Hematopoietic multipotent progenitor cell treated with erythropoietin and hydrocortisone succinate and interleukin-3 and kit ligand, for 4 days (in vitro differentiated cells): ENCODE data around the gene TMEM179.

Experiments used
- DNase-seq: peaks from one replicate; pipeline ENCODE4 v3.0.0-alpha.2; 2015

Gene TMEM179

DNA sequence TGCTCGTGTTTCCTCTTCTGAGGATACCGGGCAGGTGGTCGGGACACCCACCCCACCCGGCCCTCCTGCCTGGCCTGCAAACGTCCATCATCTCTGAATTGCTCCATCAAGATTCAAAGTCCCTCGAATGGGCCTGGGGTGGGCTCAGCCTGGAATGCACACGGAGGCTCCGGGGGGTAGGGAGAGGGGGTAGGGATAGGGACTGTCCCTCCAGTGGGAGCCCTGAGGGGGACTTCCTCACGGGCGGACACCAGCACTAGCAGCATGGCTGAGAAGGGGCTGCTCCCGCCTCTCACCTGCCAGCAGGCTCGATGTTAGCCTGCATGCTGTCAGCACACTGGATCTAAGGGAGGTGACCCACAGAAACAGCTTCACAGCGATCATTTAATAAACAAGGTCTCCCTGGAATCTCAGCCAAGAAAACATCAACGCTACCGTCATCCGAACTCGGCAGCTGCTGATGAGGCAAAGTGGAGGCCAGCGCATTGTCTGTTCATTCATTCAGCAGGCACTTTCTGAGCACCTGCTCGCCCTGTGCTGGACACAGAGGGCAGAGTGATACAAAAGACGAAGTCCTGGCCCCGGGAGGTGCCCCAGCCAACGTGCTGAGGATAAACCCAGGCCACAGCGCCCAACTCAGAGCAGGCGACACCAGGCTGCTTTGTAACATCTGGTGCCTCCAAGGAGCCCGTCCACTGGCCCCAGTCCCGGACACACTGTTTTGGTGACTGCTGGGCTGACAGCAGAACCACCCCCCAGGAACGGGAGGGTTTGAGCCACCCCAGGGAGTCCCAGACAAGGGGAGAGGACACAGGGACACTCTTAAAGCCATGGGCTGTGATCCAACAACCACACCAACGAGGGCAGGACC, 6.3 kb downstream of the TMEM179 start:
- no peak for DNase-seq

- no peak for DNase-seq
Measured at GRCh38 chr14:104597576-104597975, 7.0 kb downstream of the TMEM179 start.

- no peak for DNase-seq
Measured at GRCh38 chr14:104596927-104597351, 7.6 kb downstream of the TMEM179 start.

DNA sequence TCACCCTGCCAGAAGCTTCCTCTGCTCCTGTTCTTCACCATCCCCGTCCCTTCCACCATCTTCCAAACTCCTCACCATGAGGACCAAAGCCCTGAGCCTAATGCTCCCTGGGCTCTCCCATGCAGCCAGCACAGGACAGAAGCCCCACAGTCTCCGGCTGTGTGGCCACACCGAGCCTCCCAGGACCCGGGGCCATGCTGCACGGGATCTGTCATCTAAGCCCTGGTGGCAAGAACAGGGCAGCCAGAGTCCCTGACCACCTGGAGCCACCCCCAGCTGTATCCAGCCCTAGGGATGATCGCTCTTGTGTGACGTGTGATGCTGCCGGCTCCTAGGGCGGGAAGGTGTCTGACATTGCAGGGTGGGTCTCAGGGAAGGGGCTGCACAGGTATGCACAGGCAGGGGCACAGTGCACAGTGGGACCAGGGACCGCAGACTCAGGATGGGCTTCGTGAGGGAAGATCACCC, 8.1 kb downstream of the TMEM179 start:
- no peak for DNase-seq

DNA sequence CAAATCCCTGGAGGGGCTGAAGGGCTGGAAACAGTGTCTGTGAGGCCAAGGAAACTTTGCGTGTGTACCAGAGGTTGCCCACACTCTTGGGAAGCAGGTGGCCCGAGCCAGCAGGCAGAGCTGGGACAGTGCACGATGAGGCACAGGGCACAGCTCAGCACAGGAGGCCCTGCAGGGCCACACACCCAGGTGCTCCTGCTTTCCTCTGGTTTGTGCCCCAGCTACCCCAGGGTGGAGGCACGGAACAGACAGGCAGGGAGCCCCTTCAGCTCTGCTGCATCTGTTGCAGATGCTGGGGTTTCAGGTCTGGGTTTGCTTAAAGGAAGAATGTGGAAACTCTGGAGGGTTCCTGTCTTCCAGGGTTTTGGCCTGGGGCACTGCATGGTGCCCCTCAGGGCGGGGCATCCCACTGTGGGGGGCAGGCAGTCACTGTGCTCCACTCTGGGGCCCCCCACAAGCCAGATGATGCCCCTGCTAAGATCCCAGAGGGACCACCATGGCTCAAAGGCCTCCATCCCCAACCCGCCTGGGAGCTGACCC, 8.6 kb downstream of the TMEM179 start:
- DNase-seq, result no peak

- no peak for DNase-seq
Measured at GRCh38 chr14:104595116-104595675, 9.4 kb downstream of the TMEM179 start.

GRCh38 chr14:104594310-104595046, 10.1 kb downstream of the TMEM179 start:
- no peak for DNase-seq

DNA sequence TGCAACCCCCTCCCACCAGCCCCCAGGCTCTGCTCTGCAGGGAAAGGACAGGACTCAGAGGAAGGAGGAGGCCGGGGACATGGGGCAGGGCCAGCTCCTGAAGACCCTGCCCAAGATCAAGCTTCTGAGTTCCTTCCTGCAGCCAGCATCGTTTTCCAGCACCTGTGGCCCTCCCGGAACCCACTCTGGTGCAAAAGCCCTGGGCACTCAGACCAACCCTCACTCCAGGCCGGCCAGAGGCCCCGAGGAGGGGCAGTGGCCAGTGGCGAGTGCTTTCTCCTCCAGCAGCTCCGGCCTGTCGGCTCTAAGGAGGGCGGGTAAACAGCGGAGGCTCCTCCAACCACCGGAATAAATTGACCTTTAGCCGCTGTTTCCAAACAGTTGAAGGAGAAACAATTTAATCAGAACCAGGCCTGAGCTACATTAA, 10.8 kb downstream of the TMEM179 start:
- DNase-seq, result no peak

DNA sequence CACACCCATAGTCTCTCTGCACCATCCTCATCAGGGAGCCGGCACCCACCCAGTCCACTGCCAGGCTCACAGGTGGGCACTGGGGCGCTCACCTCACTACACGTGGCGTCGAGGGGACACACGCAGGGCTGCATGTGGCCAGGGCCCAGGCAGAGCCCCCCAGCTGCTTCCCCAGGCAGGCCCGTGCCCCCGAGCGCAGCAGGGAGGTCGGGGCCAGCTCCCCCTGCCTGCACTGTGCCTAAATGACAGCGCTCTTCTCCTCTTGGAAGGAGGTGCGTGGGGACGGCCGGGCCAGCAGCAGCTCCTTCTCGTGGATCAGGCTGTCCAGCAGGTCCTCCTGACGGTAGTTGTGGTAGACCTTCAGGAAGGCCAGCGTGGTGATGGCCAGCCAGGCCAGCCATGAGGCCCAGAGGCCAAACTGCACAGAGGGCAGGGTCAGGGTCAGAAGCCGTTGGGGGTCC, 11.3 kb downstream of the TMEM179 start:
- no peak for DNase-seq

- DNase-seq, result no peak
Measured at GRCh38 chr14:104592785-104593184, 11.8 kb downstream of the TMEM179 start.

DNA sequence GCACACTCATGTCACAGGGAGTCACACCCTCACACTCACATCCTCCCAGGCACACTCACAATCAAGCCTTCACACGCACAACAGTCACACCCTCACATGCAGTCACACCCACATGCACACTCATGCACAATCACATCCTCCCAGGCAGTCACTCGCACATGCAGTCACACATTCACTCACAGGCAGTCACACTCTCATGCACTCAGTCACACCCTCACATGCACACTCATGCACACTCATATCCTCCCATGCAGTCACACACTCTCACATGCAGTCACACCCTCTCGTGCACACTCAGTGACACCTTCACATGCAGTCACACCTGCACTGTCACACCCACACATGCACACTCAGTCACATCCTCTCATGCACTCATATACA, 12.3 kb downstream of the TMEM179 start:
- DNase-seq, result no peak

DNA sequence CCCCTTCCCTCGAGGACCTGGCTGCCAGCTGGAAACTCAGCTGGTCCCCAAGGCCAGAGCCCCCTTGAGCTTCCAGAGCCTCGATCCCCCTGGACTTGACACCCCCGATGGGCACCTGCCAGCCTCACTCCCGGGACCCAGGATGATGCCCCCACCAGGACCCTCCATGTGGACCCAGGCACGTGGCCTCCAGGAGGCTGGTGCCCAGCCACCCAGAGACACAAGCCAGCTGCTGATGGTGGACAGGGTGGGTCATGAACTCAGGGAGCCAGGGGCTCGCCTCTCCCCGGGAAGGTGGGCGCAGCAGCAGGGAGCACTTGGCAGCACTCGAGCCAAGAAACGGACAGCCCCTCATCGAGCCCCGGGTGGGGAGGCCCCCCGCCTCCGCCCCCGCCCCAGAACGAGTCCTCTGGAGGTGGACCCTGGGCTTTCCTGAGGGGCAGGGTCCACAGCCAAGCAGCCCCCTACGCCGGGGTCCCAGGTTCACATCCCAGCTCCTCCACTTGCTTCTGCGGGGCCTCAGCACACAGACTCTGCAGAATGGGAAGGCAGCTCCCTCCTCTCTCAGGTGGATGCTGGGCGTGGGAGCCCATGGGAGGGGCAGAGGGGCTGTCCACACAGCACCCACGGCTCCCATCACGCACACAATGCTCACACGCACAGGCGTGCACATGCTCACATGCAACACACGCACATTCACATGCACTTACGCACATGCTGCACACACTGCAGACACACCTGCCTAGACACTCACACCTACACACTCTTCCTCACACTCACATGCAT, 12.9 kb downstream of the TMEM179 start:
- no peak for DNase-seq

GRCh38 chr14:104591031-104591430, 13.5 kb downstream of the TMEM179 start:
- DNase-seq, result no peak

- no peak for DNase-seq
Measured at GRCh38 chr14:104590240-104590965, 14.2 kb downstream of the TMEM179 start.

- no peak for DNase-seq
Measured at GRCh38 chr14:104589338-104590195, 15.0 kb downstream of the TMEM179 start.

DNA sequence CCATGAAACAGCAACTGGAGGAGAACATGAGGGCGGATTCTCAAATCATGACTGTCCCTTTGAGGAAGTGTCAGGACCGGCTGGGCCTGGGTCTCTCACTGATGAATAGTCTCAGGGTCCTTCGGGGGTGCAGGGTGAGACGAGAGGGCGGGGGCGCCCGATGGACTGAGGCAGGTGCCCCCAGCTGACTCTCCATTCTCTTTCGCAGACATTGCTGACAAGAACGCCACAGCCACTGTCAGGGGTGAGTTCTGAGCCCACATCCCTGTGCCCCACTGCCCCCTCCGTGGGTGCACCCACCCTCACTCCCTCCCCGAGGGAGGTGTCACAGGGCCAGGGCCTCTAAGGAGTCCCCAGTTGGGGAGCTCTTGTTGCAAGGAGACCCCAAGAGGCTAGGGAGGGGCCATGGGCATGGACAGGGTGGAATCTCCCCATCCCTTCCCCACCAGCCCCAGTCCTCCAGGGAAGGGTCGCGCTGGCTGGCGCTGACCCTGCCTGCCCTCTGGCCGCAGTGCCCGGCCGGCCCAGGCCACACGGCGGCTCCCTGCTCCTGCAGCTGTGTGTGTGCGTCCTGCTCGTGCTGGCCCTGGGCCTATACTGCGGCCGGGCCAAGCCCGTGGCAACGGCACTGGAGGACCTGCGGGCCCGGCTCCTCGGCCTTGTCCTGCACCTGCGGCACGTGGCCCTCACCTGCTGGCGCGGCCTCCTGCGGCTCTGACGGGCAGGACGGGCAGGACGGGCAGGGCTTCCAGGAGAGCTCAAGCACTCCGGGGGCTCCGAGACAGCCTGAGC, 16.3 kb downstream of the TMEM179 start:
- no peak for DNase-seq

DNA sequence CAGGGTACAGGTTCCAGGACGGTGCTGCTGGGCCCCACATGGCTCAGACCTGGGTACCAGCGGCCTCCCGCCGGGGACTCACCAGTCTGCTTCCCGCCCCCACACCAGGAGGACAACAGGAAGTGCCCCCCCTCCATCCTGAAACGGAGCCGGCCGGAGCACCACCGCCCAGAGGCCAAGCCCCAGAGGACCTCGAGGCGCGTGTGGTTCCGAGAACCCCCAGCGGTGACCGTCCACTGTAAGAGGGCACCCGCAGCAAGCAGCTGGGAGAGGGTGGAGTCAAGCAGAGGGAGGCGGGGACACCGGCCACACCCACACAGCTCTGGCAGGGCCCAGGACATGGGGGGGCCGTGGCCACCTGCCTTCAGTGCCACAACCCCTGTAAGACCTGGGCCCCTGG, 16.9 kb downstream of the TMEM179 start:
- no peak for DNase-seq

GRCh38 chr14:104586832-104587620, 17.5 kb downstream of the TMEM179 start:
- DNase-seq, result peak; percentile 25
